Measurements from ENCODE around the gene INSL3. TPM values are rescaled to one million over a fixed set of nuclear protein-coding genes. Genes with fewer than 3 reads are reported as not detected.

Gene INSL3
- polyA plus RNA-seq, 1 of the 3 experiments (the other 2 are of a cell fraction) = 0.21 TPM

DNA sequence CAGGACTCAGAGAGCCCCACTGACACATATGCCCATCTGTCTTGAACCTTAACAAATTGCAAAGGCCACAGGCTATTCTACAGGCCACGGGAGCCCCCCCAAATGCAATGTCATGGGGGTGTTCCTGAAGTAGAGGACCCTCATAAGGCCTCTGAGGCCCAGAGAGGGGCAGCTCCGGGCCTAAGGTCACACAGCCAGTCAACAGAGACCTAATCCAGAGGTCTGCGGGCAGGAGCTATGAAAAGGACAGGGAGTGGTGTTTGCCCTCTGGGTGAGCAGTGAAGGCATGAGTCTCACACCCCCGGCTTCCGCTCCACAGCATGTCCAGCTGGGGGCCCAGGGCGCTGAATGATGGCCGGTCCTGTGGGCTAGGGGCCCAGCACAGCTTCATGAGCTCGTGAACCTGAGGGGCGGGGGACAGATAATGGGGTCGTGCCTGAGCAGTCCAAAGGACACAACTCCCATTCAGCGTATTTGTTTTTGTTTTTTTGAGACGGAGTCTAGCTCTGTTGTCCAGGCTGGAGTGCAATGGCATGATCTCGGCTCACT is 5.3 kb upstream of the INSL3 start (continued):
- no peak for TF ChIP-seq FOXJ3 (CRISPR knock-in tag; IDR thresholded peaks at IDR 0.05)
- no peak for TF ChIP-seq GATA2 (CRISPR knock-in tag; IDR thresholded peaks at IDR 0.05)
- TF ChIP-seq, protein P1, sequence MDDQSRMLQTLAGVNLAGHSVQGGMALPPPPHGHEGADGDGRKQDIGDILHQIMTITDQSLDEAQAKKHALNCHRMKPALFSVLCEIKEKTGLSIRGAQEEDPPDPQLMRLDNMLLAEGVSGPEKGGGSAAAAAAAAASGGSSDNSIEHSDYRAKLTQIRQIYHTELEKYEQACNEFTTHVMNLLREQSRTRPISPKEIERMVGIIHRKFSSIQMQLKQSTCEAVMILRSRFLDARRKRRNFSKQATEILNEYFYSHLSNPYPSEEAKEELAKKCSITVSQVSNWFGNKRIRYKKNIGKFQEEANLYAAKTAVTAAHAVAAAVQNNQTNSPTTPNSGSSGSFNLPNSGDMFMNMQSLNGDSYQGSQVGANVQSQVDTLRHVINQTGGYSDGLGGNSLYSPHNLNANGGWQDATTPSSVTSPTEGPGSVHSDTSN (IDR thresholded peaks at IDR 0.05) = no peak
- no peak for TF ChIP-seq MEF2A (IDR thresholded peaks at IDR 0.05; ENCODE audit: borderline replicate concordance, low read depth)
- TF ChIP-seq NRF1 (IDR thresholded peaks at IDR 0.05; ENCODE audit: low read depth, low read length) = no peak
- no peak for TF ChIP-seq RXRA (IDR thresholded peaks at IDR 0.05; ENCODE audit: borderline replicate concordance, low read depth)
- TF ChIP-seq, protein P2, sequence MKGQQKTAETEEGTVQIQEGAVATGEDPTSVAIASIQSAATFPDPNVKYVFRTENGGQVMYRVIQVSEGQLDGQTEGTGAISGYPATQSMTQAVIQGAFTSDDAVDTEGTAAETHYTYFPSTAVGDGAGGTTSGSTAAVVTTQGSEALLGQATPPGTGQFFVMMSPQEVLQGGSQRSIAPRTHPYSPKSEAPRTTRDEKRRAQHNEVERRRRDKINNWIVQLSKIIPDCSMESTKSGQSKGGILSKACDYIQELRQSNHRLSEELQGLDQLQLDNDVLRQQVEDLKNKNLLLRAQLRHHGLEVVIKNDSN (IDR thresholded peaks at IDR 0.05; ENCODE audit: borderline replicate concordance, low read depth) = no peak

DNA sequence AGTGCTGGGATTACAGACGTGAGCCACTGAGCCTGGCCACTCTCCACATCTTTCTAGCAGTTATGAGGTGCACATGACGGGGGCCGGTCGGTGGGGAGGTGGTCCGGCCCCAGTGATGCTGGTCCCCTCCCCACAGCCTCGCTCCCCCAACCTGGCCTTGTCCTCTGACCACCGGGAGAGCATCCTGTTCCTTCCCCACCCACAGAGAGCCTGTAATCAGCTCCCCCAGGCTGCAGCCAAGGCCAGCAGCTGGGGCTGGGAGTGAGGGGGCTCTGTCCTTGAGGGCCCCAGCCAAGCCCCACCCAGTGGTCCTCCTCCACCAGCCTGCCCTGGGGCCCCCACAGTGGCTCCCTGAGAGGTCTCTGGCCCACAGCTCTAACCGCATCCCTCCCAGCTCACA is 3.0 kb upstream of the INSL3 start:
- no peaks in the 10 kb centered on the region for H3K36me3 ChIP-seq (replicated peaks in 1 of 2; ENCODE audit: control insufficient read depth in 1 of 2, insufficient read depth in 2 of 2, low read length in 1 of 2)
- H3K4me2 ChIP-seq = no peak overlapping the region
- H4K20me1 ChIP-seq (ENCODE audit: insufficient read depth) = no peaks in the 10 kb centered on the region
- DNase-seq = no peak
- no peak for TF ChIP-seq MXI1 (IDR thresholded peaks at IDR 0.05; ENCODE audit: low read depth, low read length)
- no peak for TF ChIP-seq FOSL2 (IDR thresholded peaks at IDR 0.05; ENCODE audit: borderline replicate concordance, low read depth)
- TF ChIP-seq, protein P3, sequence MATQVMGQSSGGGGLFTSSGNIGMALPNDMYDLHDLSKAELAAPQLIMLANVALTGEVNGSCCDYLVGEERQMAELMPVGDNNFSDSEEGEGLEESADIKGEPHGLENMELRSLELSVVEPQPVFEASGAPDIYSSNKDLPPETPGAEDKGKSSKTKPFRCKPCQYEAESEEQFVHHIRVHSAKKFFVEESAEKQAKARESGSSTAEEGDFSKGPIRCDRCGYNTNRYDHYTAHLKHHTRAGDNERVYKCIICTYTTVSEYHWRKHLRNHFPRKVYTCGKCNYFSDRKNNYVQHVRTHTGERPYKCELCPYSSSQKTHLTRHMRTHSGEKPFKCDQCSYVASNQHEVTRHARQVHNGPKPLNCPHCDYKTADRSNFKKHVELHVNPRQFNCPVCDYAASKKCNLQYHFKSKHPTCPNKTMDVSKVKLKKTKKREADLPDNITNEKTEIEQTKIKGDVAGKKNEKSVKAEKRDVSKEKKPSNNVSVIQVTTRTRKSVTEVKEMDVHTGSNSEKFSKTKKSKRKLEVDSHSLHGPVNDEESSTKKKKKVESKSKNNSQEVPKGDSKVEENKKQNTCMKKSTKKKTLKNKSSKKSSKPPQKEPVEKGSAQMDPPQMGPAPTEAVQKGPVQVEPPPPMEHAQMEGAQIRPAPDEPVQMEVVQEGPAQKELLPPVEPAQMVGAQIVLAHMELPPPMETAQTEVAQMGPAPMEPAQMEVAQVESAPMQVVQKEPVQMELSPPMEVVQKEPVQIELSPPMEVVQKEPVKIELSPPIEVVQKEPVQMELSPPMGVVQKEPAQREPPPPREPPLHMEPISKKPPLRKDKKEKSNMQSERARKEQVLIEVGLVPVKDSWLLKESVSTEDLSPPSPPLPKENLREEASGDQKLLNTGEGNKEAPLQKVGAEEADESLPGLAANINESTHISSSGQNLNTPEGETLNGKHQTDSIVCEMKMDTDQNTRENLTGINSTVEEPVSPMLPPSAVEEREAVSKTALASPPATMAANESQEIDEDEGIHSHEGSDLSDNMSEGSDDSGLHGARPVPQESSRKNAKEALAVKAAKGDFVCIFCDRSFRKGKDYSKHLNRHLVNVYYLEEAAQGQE (IDR thresholded peaks at IDR 0.05; ENCODE audit: low read depth, low read length) = no peak
- no peak for TF ChIP-seq FOXJ3 (CRISPR knock-in tag; IDR thresholded peaks at IDR 0.05)
- TF ChIP-seq FOXM1 (IDR thresholded peaks at IDR 0.05; ENCODE audit: low read depth) = no peak
- TF ChIP-seq POLR2AphosphoS5 (IDR thresholded peaks at IDR 0.05; ENCODE audit: low read depth, low read length) = no peak
- H3K4me3 ChIP-seq (ENCODE audit: low read depth in 2 of 2, low read length in 1 of 2) = no peak overlapping the region
- H3F3A ChIP-seq (replicated peaks; ENCODE audit: insufficient read depth) = peaks cover 3% of the 10 kb centered on the region
- H3K27me3 ChIP-seq (ENCODE audit: insufficient read depth) = no peaks in the 10 kb centered on the region
- WGBS (ENCODE audit: low lambda C conversion rate) = 52% methylated on average over 8 of the region's 8 CpGs
- H3K9ac ChIP-seq = no peak overlapping the region
- no peak overlapping the region for H3K27ac ChIP-seq (ENCODE audit: low read depth in 2 of 2, low read length in 1 of 2)
- no peaks in the 10 kb centered on the region for H3K79me2 ChIP-seq (ENCODE audit: insufficient read depth)
- no peaks in the 10 kb centered on the region for H3K9me3 ChIP-seq
- no peaks in the 10 kb centered on the region for H3K9me2 ChIP-seq
- POLR2A ChIA-PET = no interaction called here
- no peak overlapping the region for H2AFZ ChIP-seq (ENCODE audit: low read depth)
- CTCF ChIA-PET = no interaction called here
- no peaks in the 10 kb centered on the region for H3K4me1 ChIP-seq (ENCODE audit: control insufficient read depth in 1 of 2, insufficient read depth in 2 of 2, low read depth in 1 of 2, low read length in 1 of 2)

Measured in SK-N-SH (cell line).